Measurements from ENCODE around the gene DIAPH2.
"Not testable (repeated sequence)": the region's sequence is repeated elsewhere in the genome, so short reads cannot be mapped to it uniquely, and the experiment has no call there.

The DIAPH2 gene

DNA sequence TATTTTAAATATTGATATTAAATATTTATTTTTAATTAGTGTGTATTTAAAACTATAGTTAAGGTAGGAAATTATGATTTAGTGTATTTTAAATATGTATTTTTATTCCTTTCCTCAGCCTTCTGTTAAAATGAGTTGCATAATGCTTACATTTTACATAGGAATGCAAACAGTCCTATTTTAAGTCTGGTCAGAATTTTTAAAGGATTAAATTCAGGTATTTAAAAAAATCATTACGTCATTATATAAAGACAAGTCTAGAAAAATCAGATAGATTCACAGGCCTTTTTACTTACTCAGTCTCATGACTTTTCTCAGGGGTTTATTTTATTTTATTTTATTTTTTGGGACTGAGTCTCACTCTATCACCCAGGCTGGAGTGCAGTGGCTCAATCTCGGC, 148.7 kb downstream of the DIAPH2 start:
- no peak for DNase-seq (ENCODE audit: low spot score)

DNA sequence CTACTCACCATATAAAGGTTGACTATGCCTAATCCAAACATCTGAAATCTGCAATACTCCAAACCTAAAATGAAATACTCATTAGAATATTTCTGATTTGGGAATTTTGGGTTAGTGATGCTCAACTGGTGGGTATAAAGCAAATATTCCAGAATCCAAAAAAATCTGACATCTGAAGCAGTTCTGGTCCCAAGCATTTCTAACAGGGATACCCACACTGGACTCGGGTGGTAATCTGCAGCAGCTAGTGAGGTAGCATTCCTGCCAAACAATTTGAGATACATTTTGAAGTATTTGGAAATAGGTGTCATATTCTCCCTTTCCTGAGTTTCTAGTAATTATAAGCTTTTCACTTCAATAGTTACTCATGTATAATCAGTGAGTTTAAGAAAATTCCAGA, 149.5 kb downstream of the DIAPH2 start:
- DNase-seq (ENCODE audit: low spot score): no peak

DNA sequence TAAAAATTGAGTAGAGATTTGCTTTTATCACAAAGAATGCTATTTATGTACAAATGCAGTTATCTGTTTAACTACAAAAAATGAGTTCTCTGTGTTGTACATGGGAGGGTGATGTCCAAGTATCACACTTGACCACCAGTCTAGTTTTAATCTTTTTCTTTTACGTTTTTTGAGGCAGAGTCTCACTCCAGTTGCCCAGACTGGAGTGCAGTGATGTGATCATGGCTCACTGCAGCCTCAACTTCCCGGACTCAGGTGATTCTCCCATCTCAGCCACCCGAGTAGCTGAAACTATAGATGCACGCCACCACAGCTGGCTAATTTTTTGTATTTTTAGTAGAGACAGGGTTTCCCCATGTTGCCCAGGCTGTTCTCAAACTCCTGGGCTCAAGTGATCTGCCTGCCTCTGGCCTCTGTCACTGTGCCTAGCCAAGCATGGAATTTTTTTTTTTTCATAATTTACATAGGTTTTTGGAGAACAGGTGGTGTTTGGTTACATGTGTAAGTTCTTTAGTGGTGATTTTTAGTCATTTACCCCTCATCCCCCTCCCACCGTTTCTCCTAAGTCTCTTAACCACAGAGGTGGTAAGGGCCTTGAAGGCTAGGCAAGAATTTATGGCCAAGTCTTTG, 151.1 kb downstream of the DIAPH2 start:
- DNase-seq (ENCODE audit: low spot score): no peak

DNA sequence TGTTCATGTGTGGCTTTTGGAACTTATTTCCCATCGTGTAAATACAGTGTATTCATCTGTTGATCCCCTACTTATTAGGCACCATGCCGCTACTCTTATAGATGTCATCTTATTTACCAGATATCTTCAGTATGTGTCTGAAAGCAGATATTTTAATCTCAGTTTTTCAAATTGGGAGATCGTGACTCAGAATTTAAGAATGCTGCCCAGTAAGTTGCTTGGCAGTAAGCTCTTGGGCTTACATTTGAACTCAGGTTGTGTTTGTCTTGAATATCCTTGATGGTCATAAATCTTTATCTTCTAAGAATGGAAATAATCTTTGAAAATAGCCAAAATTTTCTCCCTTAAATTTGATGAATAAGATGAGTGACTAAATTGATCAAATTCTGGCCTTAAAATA, 153.2 kb downstream of the DIAPH2 start:
- DNase-seq (ENCODE audit: low spot score): no peak

DNA sequence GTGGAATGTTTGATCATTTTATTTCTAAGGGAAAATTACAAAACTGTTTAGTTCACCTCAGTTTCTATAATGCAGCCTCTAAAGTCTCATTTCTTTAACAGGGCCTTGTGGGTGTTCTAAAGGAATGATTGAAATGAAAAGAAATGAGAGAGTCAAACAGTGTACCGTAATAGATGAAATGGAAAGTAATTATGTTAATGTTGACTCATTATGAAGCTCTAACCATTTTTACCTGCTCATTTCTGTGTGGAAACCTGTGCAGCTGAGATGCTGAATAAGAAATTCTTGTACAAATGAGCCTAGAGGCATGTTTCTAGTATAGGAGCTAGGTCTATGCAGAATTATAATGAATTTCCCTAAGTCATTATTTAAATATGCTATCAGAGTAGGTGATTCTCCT, 153.9 kb downstream of the DIAPH2 start:
- DNase-seq (ENCODE audit: low spot score): no peak

DNA sequence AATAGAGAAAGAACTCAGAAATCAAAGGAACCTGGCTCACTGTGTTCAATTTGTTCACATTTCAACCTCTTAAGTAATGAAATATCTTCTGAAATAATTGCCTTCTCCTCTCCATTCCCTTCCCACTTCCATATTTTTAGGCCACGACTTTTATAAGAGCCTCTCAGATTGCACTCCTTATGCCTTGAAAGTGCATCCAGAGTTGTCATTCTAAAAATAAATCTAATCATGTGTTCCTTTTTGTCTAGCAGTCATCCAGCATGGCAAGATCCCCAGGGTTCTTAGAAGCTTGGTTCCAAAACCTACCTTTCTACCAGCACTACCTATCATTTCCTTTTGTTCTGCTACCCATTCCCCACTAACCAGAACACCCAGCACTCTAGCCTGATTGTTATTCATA, 156.7 kb downstream of the DIAPH2 start:
- no peak for DNase-seq (ENCODE audit: low spot score)

DNA sequence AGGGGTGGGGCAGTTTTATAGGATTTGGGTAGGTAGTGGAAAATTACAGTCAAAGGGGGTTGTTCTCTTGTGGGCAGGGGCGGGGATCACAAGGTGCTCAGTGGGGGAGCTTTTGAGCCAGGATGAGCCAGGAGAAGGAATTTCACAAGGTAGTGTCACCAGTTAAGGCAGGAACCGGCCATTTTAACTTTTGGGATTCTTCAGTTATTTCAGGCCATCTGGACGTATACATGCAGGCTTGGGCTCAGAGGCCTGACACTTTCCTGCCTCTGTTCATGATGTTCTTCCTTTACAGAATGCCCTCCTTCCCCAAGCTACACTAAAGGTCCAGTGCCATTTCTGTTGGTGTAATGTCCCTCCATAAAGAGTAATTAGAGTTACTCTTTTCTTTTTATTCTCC, 157.2 kb downstream of the DIAPH2 start:
- not testable (repeated sequence) for DNase-seq (ENCODE audit: low spot score)

DNA sequence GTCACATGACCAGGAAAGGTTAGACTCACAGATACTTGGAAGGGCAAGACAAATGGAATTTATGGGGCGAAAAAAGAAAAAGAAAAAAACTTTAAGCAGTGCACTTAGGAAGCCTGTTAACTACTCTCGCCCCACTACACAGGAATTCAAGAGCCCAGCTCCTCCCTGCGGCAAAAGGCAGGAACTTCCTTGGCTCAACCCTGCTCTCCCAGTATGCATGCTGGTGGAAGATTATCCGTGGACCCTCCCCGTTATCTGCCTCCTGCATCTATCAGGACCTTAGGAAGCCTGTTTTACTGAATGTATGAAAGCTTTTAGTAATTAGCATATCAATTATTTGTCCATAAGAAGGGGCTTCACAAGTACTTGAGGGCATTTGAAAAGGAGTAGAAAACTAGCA, 158.9 kb downstream of the DIAPH2 start:
- DNase-seq (ENCODE audit: low spot score): no peak

DNA sequence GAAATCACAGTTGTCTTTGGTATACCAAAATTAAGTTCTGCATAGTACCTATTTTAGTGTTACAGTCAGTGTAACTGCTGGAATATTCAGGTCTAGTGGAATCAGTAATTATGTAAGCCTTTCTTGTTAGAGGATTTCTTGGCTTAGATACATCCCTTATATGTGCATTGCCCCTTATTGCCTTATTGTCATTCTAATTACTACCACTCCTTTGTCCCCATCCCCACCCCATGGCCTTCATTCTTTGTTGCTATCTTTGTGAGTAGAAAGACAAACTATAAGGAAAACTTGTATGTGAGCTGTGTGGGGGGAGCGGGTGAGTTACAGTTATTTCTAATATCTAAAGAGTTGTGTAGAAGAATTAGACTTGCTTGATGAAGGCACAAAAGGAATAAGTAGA, 162.2 kb downstream of the DIAPH2 start:
- DNase-seq (ENCODE audit: low spot score): no peak

DNA sequence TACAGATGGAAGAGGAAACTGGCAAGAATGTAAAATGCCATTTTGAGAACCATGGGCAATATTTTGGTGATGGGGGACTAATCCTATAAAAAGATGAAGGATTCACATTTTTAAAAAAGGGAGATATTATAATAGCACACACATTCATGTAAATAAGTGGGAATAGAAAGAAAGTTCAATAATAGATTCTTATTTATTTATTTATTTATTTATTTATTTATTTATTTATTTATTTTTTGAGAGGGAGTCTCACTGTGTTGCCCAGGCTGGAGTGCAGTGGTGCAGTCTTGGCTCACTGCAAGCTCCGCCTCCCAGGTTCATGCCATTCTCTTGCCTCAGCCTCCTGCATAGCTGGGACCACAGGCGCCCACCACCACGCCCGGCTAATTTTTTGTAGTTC, 174.8 kb downstream of the DIAPH2 start:
- not testable (repeated sequence) for DNase-seq (ENCODE audit: low spot score)

DNA sequence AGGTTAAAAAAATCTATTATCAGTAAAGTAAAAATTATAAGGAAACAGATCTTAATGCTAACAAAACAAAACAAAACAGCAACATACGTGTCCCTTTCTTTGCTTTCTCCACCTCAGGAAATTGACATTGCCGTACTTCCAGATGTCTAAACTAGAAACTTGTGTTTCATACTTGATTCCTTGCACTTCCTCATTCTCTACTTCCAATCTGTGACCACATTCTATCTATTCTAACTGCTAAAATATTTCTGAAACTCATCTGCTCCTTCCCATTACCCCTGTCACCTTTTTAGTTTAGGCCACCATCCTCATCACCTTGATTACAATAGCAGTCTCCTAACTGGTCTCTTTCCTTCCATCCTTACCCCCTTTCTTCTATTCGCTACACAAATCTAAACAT, 176.6 kb downstream of the DIAPH2 start:
- no peak for DNase-seq (ENCODE audit: low spot score)

DNA sequence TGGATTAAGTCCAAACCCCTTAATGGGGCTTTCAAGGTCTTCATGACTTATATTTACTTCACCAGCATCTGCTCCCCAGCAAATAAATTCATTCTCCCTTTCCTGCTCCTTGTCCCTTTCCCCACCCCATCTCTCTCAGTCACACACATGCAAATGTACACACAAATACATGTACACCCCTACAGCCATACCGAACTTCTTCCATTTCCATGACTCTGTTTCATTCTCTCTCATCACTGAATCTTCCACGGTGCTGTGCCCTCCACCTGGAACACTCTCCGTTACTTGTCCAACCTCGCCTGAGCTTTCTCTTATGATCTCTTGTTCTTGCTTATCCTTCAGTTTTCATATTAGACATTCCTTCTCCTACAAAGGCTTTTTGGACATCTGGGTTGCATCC, 177.0 kb downstream of the DIAPH2 start:
- no peak for DNase-seq (ENCODE audit: low spot score)

DNA sequence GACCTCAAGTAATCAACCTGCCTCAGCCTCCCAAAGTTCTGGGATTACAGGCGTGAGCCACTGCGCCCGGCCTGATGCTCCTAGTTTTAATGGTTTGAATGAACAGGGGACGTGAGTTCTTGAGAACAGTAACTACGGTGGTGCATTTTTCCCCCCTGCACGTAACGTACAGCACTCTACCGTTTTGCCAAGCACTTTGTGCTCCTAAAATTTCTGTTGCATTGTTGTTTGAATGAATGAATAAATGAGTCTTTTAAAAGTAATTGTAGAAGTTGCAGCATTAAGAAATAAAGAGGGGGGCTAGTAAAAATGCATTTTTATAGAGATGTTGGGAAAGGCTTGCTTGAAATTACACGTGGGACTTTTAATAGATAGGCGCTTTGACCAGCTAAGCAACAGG, 199.0 kb downstream of the DIAPH2 start, which contains the start of gene RPA4:
RPA4 (plus strand) TSS at position 301 of the 400 bp plus-strand sequence. CDS start 403 bp downstream, outside the sequence.
- no peak for DNase-seq (ENCODE audit: low spot score)

DNA sequence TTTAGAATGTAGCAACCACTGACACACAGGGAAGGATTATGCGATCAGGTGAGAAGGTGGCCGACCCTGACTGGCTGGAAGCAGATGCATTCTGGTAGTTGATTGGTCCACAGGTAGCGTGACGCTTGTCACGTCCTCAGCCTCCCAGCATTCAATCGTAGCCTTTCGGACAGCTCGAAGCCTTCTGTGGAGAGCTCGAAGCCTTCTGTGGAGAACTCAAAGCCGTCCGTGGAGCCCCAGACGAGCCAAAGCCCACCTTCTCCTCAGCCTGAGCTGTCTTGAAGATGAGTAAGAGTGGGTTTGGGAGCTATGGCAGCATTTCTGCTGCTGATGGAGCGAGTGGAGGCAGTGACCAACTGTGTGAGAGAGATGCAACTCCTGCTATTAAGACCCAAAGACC, 199.4 kb downstream of the DIAPH2 start:
- no peak for DNase-seq (ENCODE audit: low spot score)

DNA sequence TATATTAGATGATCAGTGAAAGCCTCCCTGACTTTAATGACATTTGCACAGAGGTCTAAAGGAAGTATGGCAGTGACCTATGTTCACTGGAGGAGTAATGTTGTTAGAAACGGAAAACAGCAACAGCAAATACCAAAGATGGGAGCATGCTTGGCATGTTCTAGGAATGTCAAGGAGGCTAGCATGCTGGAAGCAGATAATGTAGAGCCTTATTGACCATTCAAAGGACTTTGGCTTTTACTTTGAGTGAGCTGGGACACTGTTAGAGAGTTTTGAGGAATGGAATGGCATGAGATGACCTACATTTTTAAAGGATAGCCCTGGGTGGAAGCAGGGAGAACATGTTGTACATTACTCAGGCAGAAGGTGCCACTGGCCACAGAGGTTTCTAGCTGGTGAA, 205.1 kb downstream of the DIAPH2 start:
- DNase-seq (ENCODE audit: low spot score): no peak

DNA sequence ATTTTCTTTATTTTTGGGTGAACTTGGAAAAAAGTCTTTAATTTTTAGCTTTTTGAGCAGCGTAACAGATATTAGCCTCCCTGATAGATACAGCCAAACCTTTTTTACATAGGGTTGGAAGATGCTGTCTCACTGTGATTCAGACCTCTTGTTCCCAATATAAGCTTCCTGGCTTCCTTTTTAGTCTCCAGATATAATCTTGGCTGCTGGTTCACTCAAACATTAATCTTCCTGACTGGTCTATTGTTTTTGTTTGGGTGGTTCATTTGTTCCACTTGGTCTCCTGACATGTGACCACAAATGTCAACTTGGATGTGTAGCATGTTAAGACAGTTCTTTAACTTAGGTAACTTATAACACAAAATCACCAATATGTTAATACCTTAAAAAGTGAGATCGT, 222.1 kb downstream of the DIAPH2 start:
- DNase-seq (ENCODE audit: low spot score): no peak

DNA sequence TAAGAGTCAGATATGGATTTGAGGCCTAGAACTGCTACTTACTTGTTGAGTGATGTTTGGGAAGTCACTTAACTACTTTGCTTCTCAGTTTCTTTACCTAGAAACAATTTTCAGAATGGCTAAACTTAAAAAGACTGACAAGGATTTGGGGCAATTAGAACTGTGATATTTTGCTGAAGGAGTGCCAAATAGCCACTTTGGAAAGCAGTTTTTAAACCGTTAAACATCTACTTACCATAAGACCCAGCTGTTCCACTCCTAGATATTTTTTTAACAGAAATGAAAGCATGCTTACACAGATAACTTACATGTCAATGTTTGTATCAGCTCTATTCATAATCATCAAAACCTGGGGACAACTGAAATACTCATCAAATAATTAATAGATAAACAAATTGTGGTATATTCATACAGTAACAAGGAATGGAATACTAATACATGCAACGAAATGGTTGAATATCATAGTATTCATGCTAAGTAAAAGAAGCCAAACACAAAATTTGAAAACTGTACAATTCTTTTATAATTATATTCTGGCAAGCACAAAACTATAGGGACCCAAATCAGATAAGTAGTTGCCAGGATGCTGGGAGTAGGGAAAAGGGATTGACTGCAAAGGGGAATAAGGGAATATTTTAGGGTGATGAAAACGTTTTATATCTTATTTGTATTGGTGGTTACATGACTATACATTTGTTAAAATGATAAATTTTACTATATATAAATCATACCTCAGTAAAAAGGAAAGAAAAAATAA, 223.1 kb downstream of the DIAPH2 start:
- no peak for DNase-seq (ENCODE audit: low spot score)

DNA sequence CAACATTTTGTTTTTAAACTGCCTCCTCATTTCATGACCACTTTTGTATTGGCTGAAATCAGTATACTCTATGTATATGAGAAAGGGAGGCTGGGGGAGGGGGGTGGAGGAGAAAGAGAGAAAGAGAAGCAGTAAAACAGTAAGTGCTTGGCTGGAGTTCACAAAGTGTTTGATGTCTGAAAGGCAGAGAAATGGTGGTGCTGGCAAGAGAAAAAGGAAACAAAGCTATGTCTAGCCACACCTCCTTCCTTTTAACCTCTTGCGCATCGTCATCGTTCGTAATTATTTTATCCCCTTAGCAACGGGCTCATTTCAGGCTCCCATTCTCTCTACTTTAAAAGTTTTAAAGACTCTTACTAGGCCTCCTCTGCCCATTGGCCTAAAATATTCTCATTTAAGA, 224.6 kb downstream of the DIAPH2 start:
- DNase-seq (ENCODE audit: low spot score): no peak

DNA sequence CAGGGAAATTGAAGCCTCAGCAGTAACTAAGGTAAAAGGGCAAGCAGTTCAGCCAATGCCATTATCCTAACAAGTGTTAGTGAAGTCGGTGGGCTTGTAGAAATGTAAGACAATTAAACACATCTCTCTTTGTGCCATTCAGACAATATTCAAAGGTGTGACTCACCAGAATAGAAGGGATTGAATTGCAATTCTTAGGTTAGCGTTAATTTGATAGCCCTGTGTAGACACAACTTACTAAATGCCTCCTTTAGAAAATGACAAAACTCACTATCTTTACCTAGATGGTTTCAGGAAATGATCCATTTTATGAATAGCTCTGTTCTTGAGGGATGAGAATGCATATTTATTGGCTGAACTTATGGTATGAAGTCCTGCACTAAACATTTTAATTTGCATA, 234.2 kb downstream of the DIAPH2 start:
- no peak for DNase-seq (ENCODE audit: low spot score)

DNA sequence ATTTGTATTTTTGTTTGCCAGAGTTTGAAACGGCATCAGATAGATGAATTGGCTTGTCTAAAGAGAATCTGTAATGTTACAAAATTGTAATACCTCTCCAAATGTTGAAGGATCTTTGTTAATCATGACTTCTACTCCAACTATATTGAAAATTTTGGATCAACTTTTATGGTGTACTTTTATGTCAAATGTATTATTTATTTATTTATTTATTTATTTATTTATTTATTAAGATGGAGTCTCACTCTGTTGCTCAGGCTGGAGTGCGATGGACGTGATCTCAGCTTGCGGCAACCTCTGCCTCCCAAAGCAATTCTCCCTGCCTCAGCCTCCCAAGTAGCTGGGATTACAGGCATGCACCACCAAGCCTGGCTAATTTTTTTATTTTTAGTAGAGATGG, 235.0 kb downstream of the DIAPH2 start:
- DNase-seq (ENCODE audit: low spot score): no peak

DNA sequence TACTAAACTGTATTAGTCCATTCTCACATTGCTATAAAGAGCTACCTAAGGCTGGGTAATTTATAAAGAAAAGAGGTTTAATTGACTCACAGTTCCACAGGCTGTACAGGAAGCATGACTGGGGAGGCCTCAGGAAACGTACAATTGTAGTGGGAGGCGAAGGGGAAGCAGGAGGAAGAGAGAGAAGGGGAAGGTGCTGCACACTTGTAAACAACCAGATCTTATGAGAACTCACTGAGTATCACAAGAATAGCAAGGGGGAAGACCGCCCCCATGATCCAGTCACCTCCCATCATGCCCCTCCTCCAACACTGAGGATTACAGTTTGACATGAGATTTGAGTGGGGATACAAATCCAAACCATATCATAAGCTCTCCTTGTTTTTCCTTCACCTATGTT, 239.9 kb downstream of the DIAPH2 start:
- no peak for DNase-seq (ENCODE audit: low spot score)

DNA sequence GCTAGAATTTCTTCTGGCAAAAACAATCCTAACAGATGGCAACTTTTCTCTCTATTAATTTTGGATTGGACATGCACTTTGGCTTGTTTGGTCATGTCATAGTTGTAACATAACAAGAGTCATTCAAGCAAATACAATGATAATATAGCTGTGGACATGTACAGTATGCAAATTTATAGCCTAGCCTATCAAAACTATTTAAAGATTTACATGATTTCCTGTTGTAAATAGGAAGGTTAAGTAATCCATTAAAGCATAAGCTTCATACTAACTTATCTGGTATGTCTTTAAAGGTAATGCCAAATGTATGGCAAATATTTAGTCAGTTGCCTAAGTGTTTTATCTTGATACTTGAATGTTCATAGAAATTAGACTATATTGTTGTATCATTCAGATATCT, 244.4 kb downstream of the DIAPH2 start:
- DNase-seq (ENCODE audit: low spot score): no peak

DNA sequence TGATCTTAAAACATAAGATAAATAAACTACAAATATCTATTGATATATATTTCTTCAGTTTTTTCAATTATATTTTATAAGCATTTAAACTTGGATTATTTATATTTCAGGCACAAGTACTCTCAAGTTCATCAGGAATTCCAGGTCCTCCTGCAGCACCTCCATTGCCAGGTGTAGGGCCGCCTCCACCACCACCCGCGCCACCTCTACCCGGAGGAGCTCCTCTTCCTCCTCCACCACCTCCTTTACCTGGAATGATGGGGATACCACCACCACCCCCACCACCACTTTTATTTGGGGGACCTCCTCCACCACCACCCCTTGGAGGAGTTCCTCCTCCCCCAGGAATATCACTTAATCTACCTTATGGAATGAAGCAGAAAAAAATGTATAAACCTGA, 273.1 kb downstream of the DIAPH2 start:
- DNase-seq (ENCODE audit: low spot score): no peak

DNA sequence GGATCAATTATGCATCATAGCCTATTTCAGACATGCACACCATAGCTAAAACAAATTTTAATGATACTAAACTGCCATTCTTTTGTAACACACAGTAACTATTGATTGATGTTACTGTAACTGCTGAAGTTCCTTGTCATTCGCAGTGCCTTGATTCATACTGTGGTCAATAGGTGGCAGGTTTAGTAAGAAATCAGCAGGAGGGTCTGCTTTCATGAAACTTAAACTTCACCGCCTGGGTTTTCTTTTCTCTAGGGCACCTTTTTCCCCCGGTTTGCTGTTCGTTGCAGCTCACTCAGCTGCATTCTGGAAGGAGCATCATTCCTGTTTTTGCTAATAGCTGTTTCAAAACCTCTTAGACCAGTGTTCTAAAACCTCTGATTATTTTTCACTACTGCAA, 287.2 kb downstream of the DIAPH2 start:
- no peak for DNase-seq (ENCODE audit: low spot score)
